ENCODE results near the gene C19orf44.
"Not testable (repeated sequence)": the region's sequence is repeated elsewhere in the genome, so short reads cannot be mapped to it uniquely, and the experiment has no call there.

DNA sequence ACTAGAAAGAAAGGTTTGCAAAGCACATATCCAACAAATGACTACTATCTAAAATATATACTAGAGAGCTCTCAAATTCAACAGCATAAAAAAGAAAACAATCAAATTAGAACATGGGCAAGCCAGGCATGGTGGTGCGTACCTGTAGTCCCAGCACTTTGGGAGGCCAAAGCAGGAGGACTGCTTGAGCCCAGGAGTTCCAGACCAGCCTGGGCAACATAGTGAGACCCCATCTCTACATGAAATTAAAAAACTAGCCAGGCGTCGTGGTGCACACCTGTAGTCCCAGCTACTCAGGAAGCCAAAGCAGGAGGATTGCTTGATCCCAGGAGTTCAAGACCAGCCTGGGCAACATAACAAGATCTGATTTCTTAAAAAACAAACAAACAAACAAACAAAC lies 47.3 kb upstream of the C19orf44 start:
- TF ChIP-seq CTCF (IDR thresholded peaks at IDR 0.05; ENCODE audit: low read depth, low read length, poor library complexity, severe bottlenecking); EZH2phosphoT487 (IDR thresholded peaks at IDR 0.05; ENCODE audit: borderline replicate concordance, low read length): not testable (repeated sequence)

Data from DOHH2 (cell line).